ENCODE results near the gene EMID1.
A peak's percentile ranks its signal among the peaks of the same experiment; 100 is the strongest.

EMID1 gene

GRCh38 chr22:29260601-29261315 lies 55.1 kb downstream of the EMID1 start:
- DNase-seq, result no peak

DNA sequence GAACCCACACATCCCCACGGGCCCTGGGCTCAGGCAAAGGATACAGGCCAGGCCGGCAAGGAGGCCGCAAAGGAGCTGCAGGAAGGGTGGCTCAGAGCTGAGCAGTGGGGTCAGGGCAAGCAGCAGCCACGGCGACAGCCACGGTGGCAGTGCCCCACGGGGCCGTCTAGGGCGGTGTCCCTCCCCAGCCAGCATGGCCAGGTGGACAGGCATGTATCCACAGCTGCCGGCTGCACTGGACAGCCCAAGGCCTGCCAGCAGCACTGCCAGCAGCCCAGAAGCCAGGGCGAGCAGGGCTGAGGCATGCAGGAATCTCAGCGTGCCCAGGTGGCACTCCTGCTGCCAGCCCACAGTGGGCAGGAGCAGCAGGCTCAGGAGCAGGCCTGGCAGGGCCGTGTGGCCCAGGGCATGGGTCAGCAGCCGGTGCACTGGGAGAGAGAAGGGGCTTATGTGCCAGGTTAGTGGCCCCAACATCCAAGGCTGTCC lies 58.1 kb downstream of the EMID1 start:
- no peak for DNase-seq

- no peak for DNase-seq
Observed at GRCh38 chr22:29265305-29265704, 59.6 kb downstream of the EMID1 start.

- no peak for DNase-seq
Observed at GRCh38 chr22:29265929-29266328, 60.2 kb downstream of the EMID1 start.

DNA sequence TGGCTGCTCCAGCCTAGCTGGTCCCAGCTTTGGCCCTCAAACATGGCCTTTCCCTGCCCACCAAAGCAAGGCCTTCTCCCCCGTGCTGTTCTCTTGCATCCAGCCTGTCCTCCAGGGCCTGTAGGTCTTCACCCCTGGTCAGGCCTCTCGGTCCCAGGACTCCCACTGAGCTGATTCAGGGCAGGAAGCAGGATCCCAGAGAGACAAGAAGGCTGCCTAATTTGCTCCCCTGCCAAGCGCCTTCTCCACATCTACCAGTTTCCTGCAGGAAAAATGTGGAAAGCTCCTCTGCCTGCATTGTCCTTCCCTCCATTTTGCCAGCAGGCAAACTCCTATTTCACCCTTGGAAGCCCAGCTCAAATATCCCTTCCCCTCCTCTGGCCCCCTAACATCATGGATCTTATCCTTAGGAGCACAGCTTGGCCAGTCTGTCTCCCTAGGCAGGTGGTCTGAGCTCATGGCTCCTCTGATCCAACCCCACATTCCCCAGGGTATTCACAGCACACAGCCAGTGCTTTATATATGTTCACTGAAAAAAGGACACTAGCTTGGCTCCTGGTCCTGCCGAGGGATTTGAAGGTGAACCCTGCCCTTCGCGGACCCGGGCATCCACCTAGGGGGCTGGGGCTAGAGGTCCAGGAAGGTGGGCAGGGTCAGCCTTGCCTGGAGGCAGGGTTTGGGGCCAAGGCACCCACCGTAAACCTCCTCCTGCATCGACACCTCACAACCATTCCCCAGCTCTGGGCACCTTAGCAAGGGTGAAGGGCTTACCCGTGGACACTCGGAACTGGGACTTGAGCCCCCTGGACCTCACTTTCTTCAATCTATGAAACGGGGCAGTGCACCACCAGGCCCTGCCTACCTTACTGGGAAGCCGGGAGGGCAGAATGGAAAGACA lies 61.1 kb downstream of the EMID1 start:
- DNase-seq, result no peak

GRCh38 chr22:29267462-29267857 lies 61.8 kb downstream of the EMID1 start:
- DNase-seq, result no peak

GRCh38 chr22:29267858-29268510 lies 62.3 kb downstream of the EMID1 start, which contains the start of the genes EWSR1 and RHBDD3:
TSS of gene EWSR1 (plus strand) at chr22:29268268. CDS start at chr22:29268337, 69 bp downstream.
TSS of gene RHBDD3 (minus strand) at chr22:29267981. CDS start at chr22:29265626, 2,355 bp downstream.
- peak; percentile 90 for DNase-seq

- DNase-seq, result no peak
Observed at GRCh38 chr22:29268511-29269229, 63.0 kb downstream of the EMID1 start.

- no peak for DNase-seq
Observed at GRCh38 chr22:29269230-29269604, 63.5 kb downstream of the EMID1 start.

- DNase-seq, result no peak
Observed at GRCh38 chr22:29269731-29270474, 64.2 kb downstream of the EMID1 start.

DNA sequence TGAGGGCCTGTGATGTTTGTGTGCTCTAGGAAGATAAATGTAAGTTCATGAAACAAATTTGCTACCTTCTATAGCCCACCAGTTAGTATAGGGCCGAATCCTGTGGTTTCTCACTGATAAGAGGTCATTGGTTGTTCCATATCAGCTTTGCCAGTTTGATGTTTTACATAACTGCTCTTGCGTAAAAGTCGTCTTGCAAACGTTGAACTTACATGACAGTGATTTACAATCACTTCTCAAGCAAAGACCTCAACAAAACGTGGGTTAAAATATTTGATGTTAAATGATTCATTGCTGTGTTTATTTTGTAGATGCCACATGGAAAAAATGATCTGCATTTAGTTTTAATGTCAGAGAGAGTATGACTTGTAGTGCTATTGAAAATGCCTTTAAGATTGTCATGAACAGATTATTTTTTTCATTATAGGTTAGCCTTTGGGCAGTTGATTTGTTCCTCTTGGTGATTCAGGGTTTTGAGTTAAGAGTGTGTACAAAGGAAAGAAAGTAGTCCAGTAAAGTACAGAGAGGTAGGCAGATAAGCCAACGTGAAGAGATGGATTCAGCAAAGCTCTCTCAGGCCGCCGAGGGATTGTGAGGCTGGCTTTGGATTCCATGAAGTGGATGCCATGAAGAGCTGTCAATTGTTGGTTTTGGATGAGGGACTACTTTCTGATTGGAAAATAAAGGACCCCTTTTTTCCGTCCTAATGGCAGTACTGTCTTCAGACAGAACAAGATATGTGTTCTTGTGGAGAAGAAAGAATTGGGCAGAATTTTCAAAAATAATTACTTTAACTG lies 65.0 kb downstream of the EMID1 start:
- DNase-seq, result no peak

DNA sequence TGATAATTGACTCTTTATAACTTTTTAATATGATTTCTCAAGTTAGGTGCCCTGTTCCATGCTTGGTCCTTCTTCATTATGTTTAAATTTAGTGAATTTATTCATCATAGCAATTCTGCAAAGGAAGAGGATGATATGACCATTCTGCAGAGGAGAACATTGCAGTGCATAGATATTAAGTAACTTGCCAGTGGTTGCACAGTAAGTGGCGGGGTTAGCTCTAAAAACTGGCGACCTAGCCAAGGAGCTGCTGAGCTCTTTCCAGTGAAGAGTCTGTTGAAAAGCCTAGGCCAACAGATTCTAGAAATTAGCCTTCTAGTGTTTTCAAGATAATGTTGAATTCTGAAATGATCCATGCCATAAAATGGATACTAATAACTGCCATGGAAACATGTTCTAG lies 66.9 kb downstream of the EMID1 start:
- no peak for DNase-seq

DNA sequence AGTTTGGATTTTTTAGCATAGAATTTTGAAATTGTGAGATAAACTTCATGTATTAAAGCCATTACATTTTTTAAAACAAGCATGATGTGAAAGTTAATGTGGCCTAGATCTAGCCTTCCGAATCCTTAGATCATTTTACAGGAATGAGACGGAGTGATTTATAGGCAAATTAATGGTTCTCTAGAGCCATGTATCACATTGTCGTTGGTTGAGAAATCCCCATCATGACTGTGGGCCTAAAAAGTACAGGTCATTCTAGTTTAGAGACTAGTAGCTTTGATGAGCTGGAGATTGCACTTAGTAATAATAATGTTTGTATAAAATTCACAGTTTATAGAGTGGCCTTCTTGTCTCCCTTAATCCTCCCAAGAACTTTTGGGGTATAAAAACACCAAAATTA lies 69.5 kb downstream of the EMID1 start:
- DNase-seq, result no peak

DNA sequence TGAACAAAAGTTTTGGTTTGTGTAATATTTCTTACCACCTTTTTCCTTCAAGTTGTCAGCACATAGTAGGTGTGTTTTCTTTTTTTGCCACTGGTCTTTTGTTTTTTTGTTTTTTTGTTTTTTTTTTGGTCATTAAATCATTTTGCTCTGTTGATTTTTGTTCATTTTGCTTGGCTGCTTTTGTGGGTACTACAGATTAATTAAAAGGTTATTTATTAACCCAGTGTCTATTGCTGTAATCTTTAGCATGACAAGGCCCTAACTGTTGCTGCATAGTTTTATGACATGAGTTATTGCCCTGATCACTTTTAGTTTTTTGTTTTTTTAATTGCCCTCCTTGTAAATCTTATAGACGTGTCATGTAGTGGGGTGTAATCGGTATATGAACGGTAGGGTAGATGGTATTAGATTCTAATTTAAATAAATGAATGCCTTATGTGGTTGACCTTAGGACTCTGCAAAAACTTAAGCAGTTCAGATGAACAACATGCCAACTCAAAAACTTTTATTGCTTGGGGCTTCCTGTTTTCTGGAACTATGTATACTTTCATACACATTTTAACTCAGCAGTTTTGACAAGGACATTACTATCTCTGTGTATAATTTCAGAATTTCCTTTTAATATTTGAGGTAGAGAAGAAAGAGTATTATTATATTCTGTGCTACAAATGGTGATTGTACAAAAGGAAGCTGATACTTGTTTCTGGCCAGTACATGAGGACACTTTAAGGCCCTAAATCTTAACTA lies 70.3 kb downstream of the EMID1 start:
- no peak for DNase-seq

GRCh38 chr22:29277927-29278326 lies 72.2 kb downstream of the EMID1 start:
- DNase-seq, result no peak

GRCh38 chr22:29284196-29284595 lies 78.5 kb downstream of the EMID1 start:
- no peak for DNase-seq

DNA sequence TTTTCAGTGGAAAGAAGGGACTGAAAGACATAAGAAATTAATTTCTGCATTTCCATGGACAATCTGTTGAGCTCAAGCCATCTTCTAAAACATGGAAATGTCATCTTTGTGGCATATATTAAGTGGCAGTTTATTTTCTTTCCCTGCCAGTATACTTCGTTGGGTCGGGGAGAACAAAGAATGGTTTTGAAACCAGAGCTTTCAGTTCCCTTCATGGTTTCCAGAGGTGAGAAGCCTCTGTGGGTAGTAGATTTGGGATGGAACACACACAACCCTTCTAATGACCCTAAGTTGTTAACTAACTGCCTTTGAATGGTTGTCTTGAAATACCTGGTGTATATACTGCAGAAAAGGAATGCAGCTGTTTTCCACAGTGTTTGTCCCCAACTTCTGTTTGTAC lies 83.1 kb downstream of the EMID1 start:
- DNase-seq, result no peak

- no peak for DNase-seq
Observed at GRCh38 chr22:29290061-29290460, 84.4 kb downstream of the EMID1 start.

DNA sequence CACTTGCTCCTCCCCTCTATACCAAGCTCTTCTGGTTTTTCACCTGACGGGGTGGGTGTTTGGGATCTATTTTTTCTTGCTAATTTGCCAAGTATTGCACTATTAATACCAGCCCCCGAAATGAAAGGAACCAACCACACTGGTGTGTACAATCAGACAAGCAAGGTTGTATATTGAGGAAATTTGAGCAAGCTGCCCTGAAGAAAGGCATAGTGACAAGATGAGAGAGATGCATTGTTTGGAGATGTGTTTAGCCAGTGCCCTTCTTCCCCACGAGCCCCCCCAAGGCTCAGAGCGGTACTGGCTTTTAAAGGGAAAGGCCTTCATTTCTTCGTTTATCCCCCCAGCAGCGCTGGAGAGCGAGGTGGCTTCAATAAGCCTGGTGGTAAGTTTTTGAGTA lies 85.5 kb downstream of the EMID1 start:
- DNase-seq, result no peak

DNA sequence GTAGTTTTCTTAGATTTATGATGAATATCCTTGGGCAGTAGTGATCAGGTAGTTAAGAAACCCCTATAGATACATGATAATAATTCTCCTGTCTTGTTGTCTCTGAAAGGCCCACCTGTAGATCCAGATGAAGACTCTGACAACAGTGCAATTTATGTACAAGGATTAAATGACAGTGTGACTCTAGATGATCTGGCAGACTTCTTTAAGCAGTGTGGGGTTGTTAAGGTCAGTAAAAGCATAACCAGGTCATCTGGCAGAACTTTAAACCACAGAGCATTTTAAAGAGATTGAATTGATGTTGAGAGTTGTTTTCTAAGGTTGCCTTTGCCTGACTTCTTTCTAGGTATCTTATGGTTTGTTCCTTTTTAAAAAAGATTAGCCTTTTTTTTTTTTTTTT lies 86.7 kb downstream of the EMID1 start:
- DNase-seq, result no peak
